Measurements from ENCODE around the gene ANGPTL1.

Gene ANGPTL1, protein sequence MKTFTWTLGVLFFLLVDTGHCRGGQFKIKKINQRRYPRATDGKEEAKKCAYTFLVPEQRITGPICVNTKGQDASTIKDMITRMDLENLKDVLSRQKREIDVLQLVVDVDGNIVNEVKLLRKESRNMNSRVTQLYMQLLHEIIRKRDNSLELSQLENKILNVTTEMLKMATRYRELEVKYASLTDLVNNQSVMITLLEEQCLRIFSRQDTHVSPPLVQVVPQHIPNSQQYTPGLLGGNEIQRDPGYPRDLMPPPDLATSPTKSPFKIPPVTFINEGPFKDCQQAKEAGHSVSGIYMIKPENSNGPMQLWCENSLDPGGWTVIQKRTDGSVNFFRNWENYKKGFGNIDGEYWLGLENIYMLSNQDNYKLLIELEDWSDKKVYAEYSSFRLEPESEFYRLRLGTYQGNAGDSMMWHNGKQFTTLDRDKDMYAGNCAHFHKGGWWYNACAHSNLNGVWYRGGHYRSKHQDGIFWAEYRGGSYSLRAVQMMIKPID

DNA sequence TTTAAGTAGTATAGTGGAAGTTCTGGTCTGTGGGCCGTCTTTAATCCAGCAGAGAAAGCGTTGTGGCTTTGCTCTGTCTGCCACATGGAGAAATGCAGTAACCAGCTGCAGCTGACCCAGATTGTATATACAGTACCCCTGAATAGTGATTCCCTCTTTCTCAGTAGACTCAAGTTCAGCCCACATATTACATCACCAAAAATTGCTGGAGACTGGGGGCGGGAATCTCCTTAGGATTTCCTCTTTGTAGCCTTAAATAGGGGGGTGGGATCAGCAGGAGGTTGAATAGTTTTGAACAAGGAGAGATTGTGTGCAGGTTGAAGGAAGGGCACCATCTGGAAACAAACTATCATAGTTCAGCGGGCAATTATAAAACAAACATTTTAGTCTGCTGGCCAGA, at the start of gene ANGPTL1:
ANGPTL1 (minus strand) TSS at position 134 of the 400 bp plus-strand sequence. CDS start 5,301 bp downstream, outside the sequence.
- no peak for DNase-seq (ENCODE audit: low read depth)

DNA sequence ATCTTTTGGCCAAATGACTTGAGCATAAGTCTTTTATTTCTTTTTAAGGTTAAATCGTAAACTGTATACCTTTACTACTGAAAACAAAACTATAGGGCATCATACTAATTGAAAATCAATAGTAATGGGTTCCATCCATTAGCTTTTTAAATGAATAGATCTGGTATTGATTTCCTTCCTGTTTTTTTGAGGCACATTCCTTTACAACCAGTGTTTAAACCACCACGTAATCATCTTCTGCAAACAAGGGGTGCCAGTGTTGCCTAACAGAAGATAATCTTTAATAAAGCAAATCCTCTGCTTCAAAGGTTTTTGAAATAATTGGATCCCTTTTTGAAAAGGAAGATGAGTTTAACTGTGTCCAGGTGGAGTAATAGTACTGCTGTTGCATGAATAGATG, 48.7 kb upstream of the ANGPTL1 start:
- DNase-seq (ENCODE audit: low read depth) = no peak

DNA sequence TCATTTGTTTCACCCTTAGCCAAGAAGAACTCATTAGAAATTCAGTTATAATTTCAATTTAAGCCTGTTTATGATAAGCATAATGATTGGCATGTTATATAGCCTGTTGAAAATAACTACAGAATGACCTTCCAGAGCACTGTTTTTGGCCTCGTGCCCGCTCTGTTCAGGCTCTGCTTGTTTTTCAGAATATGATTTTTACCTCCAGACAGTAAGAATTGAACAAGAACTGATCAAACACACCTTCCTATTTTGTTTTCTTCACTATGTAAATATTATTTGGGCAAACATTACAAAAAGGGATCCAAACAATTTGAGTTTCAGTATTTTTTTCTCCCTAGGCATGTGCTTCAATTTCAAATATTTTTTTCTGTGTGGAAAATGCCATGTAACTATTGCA, 48.1 kb upstream of the ANGPTL1 start:
- DNase-seq (ENCODE audit: low read depth) = no peak

DNA sequence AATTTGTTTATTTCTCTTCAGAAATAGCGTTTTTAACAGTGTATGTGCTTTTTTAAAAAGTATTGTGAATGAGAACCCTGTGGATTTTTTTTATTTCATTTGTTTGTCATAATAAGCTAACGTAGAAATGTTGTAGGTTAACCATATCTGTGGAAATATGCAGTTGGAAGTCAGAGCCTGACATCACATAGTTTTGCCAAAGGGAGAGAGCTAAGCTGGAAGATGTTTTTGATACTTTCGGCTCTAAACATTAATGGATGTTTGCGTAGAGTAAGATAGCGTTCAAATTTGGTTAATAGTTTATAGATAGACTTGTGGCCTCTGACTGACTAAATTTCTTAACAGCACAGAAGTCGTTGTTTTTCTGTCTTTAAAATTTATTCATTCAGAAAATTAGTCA, 47.4 kb upstream of the ANGPTL1 start:
- no peak for DNase-seq (ENCODE audit: low read depth)

DNA sequence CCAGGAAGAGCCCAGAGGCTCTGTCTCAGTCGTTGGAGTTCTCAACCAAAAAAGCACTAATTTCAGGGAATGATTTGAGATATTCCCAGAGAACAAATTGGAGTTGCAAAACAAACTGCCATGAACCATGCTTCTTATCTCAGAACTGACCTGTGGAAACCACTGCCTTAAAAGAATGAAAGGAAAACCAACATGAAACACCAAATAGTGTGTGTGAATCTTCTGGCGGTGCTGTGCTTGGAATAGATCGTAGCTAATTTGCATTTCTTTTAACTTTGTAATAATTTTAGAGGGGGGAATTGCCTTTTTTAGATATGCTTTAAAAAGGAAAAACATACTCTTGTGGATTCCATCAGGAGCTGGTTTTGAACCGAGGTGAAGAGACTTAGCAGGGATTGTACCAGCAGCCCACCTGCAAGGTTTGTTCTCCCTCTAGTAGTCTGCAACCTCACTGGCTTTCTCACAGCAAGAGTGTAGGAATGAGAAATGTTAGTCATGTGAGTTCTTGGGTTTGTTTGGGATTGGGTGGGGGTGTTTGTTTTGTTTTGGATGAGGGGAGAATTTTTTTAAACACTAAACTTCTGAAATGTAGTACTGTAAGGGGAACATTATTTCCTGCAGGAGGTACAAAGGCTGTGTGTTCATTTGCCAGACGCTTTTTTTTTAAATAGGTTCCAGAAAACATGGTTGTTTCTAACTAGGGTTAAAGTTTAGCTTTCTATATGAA, 45.7 kb upstream of the ANGPTL1 start:
- no peak for DNase-seq (ENCODE audit: low read depth)

DNA sequence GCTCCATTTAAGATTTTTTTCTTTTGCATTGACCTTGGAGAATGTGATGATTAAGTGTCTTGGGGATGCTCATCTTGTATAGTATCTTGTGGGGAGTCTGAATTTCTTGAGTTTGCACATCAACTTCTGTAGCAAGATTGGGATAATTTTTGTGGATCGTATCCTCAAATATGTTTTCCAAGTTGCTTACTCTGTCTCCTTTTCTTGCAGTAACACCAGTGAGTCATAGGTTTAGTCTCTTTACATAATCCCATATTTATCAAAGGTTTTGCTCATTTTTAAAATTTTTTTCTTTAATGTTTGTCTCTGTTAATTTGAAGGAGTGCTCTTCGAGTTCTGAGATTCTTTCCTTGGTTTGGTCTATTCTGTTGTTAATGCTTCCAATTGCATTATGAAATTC, 41.7 kb upstream of the ANGPTL1 start:
- no peak for DNase-seq (ENCODE audit: low read depth)

DNA sequence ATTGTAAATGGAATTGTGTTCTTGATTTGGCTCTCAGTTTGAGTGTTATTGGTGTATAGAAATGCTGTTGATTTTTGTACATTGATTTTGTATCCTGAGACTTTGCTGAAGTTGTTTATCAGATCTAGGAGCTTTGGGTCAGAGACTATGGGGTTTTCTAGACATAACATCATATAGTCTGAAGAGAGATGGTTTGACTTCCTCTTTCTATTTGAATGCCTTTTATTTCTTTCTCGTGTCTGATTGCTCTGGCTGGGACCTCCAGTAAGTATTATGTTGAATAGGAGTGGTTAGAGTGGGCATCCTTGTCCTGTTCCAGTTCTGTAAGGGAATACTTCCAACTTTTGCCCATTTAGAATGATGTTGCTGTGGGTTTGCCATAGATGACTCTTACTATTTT, 39.1 kb upstream of the ANGPTL1 start:
- DNase-seq (ENCODE audit: low read depth) = no peak

DNA sequence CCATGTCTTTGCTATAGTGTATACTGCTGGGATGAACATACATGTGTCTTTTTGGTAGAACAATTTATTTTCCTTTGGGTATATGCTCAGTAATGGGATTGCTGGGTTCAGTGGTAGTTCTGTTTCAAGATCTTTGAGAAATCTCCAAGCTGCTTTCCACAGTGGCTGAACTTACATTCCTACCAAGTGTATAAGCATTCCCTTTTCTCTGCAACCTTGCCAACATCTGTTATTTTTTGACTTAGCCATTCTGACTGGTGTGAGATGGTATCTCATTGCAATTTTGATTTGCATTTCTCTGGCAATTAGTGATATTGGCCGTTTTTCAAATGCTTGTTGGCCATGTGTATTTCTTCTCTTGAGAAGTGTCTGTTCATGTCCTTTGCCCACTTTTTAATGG, 37.5 kb upstream of the ANGPTL1 start:
- DNase-seq (ENCODE audit: low read depth) = no peak

DNA sequence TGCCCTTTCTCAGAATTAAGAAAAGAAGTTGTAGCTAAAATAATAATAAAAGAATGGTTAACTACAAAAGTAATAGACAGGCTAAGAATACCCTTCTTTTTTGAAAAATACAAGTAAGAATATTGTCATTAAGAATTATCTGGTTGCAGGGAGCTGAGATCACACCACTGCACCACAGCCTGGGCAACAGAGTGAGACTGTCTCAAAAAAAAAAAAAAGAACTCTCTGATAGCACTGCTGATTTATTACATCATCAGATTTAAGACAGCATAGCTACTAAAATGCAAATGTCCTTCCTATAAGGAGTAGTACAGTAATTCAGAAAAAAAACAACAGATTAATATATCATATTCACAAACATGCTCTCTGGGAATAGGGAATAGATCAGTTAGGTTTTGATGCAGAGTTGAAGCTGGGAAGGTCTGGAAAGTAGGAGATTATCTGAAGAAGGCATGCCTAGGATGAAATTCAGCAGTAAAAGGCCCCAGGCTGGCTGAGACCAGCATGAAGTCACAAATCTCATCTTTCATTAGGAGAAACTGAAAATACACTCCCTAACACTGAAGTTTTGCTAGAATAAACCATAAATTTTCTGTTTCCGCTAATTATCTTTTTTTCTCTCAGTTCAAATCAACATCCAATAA, 30.7 kb upstream of the ANGPTL1 start:
- DNase-seq (ENCODE audit: low read depth) = no peak

DNA sequence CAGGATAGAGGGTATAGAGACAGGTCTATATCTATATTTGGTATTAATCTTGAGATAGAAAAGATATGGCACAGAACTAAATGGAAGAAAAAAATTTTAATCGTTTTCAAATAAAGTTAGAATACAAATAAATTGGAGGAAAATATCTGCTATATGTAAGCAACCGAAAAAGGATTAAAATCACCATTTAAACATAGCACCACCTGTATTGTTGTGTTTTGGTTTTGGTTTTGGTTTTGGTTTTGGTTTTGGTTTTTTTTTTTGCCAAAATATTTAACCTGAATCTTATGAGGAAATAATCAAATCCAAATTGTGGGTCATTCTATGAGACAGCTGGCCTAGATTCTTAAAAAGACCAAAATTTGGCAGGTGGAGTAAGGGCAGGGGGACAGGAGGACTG, 28.5 kb upstream of the ANGPTL1 start:
- no peak for DNase-seq (ENCODE audit: low read depth)

DNA sequence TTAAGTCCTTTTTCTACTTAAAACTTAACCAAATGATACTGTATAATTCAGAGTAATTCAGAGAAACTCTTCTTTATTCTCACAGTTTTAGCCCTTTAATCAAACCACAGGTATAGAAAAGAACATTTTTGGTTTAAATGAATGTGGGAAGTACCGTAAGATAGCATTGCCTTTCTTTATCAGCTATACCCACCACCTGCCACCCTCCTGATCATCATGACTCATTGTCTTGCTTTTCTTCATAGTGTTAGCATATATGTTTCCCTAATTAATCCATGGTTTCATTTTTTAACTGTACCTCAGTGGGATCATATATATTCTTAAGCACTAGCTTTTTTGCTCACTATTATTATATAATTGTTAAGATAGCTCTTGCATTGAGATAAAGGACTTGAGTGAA, 27.5 kb upstream of the ANGPTL1 start:
- no peak for DNase-seq (ENCODE audit: low read depth)

DNA sequence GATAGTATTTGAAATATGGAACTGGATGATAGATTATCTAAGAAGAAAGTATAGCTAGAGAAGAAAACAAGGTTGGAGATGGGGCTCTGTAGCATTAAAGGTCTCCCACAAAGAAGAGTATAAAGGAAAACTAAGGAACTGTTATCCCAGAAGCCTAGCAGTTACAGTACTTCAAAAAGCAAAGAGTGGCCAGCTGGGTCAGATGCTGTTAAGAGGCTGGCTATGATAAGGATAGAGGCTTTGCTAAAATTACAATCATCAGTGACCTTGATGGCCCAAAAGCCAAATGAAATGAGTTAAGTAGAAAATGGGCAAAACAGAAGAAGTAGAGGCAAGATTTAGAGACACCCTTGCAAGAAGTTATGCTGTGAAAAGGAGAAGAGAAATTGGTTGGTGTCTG, 25.1 kb upstream of the ANGPTL1 start:
- no peak for DNase-seq (ENCODE audit: low read depth)

DNA sequence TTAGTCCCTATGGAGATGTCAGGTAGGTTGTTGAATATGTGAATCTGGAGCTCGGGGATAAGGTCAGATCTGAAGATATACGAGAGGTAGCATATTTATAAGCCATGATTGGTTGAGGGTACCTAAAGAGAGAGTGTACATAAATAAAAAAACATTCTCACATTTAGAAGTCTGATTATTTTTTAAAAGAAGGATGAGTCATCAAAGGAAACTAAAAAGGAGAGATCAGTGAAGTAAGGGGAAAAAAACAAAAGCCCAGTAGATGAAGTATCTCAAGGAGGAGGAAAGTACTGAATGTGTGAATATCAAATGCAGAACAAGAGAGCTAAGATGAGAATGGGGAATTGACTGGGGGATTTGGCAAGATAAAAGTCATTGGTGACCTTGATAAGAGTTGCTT, 15.7 kb upstream of the ANGPTL1 start:
- DNase-seq (ENCODE audit: low read depth) = no peak

DNA sequence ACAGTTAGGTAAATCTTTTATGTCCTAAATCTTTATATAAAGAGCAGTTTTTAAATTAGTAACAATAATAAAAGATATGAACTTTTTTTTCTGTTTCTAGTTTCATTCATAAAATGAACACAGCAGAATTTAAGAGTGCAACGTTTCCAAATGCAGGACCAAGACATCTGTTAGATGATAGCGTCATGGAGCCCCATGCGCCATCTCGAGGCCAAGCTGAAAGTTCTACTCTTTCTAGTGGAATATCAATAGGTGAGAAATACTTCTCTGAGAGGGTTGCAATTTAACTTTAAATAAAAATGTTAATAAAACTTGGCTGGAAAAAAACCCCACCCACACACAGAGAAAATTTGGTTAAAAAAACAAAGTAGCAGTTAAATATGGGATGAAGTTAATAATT, 15.0 kb upstream of the ANGPTL1 start:
- DNase-seq (ENCODE audit: low read depth) = no peak

DNA sequence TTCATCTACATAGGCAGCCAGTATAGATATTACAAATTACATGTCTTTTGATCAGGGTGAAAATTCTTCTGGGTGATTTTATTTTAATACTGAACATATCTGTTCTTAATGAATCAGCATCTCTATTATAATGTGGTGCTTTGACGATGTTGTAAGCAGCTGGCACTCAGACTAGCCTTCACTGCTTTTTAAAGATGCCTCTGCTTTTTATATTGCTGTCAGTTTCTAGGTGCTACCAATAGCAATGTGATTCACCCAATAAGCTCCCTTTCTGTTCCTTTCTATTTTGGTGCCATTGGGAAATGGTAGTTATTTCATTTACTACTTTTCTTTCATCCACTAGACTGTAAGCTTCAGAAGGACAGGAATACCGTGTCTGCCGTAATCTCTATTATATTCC, 11.1 kb upstream of the ANGPTL1 start:
- no peak for DNase-seq (ENCODE audit: low read depth)

DNA sequence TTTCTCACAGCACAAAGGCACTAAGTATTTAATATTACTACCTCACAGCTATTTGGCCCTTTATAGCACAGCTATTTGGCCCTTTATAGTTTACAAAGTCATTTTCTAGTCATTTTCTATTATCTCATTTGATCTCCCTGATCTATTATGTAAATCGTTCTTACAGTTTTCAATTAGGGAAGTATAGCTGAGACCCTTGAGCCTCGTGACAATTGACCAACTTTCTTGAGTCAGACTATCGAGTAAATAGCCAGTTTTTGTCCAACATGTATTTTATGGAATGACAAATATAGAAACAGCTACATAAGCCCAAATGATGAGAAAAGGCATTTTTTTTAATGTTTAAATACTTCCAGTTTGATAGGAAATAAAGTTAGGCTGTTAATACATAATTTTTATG, 7.0 kb upstream of the ANGPTL1 start:
- no peak for DNase-seq (ENCODE audit: low read depth)

DNA sequence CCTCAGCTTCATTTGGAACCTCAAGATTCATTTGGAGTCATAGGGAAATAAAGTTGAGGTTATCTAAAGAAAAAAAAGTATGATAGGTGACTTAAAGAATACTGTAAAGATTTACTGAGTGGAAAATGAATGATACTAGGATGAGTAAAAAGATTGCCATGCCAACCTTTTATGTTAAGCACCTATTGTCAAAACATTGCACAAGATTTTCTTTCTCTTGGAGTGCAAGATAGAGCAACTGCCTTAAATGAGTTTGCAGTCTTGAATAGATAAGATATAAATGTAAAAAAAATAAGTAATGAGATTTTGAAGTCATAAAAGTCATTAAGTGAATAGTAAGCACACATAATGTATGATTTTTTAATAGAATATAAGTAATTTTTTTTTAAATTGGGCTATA, 5.1 kb upstream of the ANGPTL1 start:
- DNase-seq (ENCODE audit: low read depth) = no peak

DNA sequence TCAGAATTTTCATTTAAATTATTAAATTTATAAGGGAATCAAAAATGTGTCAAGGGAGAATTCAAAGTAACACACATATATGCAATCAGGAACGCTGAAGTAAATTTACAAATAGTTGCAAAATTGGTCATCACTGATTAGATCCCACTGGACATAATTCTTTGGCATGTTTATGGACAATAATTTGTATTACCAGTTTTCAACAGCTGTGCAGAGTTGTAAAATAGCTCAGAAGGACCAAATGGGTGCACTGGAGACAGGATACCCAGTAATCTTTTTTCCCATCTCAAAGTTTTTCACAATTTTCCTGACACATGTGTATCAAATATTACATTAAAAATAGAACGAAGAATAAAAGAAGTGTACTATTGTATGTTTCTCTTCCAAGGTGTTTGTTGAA, 4.1 kb upstream of the ANGPTL1 start:
- no peak for DNase-seq (ENCODE audit: low read depth)

DNA sequence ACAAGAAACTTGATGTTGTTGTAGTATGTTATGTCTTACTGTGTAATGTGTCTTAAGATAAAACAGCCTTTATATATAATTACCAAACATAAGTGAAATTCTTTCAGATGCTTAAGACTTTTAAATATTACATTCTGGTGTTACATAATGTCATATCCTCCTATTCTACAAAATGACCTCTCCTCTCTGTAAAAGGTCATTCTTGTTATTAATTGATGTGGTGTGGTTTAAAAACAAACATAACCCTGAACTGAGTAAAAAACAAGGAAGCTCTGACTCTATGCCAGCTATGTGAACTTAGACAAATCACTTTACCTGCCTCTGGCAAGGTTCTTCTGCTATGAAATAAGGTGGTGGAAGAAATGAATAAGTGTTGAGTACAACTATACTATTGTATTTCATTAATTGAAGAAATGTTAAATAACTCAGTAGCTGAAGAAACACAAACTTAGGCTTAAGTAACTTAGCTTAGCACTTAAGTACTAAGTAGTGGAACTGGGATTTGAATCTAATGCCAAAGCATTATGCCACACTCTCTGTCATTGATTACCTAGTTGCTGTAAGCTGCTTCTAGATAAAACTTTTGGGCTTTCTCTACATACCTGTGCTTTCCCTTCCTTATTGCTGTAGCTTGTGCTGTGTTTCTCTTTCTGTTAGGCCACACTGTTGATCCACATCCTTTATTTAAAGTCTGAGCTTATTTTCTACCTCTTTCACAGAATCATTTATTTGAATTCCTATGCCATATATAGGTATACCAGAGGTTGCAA, 859 bp upstream of the ANGPTL1 start:
- no peak for DNase-seq (ENCODE audit: low read depth)

DNA sequence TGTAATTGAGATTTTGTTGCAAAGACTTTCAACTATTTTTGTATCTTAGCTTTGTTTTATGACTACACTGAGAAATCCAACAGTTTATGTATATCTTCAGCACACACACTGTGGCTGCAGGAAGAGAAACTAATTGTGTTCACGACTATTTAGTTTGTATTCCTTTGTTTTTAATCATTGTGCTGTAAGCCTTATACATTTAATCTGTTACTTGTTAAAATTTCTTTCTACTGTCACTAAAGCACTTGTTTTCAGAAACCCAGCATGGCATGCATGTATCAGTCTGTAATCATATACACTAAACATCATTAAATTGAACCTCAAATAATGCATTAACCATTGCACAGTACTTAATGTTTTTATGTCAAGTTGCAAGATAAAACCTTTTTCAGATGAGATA, 656 bp downstream of the ANGPTL1 start:
- no peak for DNase-seq (ENCODE audit: low read depth)

DNA sequence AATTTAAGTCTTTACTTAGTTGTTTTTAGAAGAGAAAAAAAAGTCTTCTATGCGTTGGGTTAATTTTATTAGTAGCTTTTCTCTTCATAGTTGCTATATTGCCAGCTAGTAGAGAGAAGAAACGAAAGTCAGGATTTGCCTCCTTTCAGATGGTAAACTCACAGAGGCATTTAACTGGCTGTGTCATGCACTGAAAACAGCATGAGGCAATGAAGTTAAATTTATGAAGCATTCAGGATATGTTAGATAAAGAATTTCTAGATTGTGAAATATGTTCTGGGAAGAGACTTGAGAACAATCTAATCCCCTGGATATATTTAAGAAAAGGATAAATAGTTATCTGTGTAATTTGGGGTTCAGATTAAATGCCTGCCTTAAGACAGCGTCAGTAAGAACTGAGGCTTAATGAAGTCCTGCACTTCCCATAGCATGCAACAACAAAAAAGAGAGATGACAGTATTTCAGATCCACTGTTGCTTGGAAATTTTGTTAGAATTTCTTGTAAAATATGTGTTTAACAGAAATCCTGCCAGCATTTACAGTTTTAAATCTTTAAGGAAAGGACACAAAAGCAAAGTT, 1.7 kb downstream of the ANGPTL1 start:
- no peak for DNase-seq (ENCODE audit: low read depth)

DNA sequence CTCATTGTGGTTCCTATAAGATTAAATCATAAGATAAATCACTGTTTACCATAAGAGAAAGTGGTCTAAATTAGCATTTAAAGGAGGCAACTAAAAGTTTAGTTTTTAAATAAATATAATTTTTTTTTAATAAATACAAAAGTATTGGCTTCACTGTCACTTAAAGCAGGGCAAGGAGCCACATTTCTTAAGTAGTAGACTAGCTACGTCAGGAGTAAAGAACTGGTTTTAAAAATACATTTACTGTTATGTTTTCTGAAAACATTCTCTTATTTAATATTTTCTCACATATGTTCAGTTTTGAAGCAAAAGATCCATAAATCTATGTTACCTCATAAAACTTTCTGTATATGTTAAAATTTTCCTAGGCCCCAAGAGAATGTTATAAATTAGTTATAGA, 2.2 kb downstream of the ANGPTL1 start:
- DNase-seq (ENCODE audit: low read depth) = no peak

All from stimulated activated CD8-positive, alpha-beta memory T cell treated with anti-CD3 and anti-CD28 coated beads, Interleukin-7, amount 100 ng/mL, for 24 hours (primary cell).